HepG2 (cell line): Measurements from ENCODE around the gene ABAT. TPM values are rescaled to one million over a fixed set of nuclear protein-coding genes. Genes with fewer than 3 reads are reported as not detected.

Experiments used
- EEA1 ChIP-seq: sonication (generic); formaldehyde crosslinking; IDR thresholded peaks from 2 replicates; pipeline ENCODE4 v1.5.1; 2020; ENCODE audit warnings: mild to moderate bottlenecking, missing genetic modification reagents, borderline replicate concordance
- NFAT5 ChIP-seq: sonication (generic); formaldehyde crosslinking; IDR thresholded peaks from 2 replicates; pipeline ENCODE4 v1.4.0; 2020; ENCODE audit warnings: missing genetic modification reagents
- PTBP1 ChIP-seq: fragments of 200-400 bp; formaldehyde crosslinking; IDR thresholded peaks from 2 replicates; pipeline ENCODE4 v1.6.1; 2018; ENCODE audit warnings: low read length, low read depth; ENCODE audit not compliant: poor library complexity, severe bottlenecking
- SMARCE1 ChIP-seq: fragments of 450-650 bp; IDR thresholded peaks from 2 replicates; pipeline ENCODE4 v1.6.1; 2017; ENCODE audit warnings: borderline replicate concordance
- UBTF ChIP-seq: sonication (generic); formaldehyde crosslinking; IDR thresholded peaks from 2 replicates; pipeline ENCODE4 v1.4.0; 2020; ENCODE audit warnings: mild to moderate bottlenecking, missing genetic modification reagents
- ZC3H13 ChIP-seq: sonication (generic); formaldehyde crosslinking; IDR thresholded peaks from 2 replicates; pipeline ENCODE4 v1.8.1; 2023; ENCODE audit warnings: mild to moderate bottlenecking, missing genetic modification reagents, moderate library complexity
- ZGPAT ChIP-seq: IDR thresholded peaks from 2 replicates; pipeline ENCODE4 v1.6.1; 2016; ENCODE audit warnings: mild to moderate bottlenecking
- ZNF24 ChIP-seq: fragments of 450-650 bp; IDR thresholded peaks from 2 replicates; pipeline ENCODE4 v1.6.1; 2017; ENCODE audit warnings: antibody characterized with exemption, mild to moderate bottlenecking
- ZNF563 ChIP-seq: sonication (generic); formaldehyde crosslinking; IDR thresholded peaks from 2 replicates; pipeline ENCODE4 v1.8.0; 2022; ENCODE audit warnings: mild to moderate bottlenecking, moderate library complexity, missing genetic modification reagents
- ZNF598 ChIP-seq: sonication (generic); formaldehyde crosslinking; IDR thresholded peaks from 2 replicates; pipeline ENCODE4 v1.5.1; 2020; ENCODE audit warnings: mild to moderate bottlenecking, missing genetic modification reagents, borderline replicate concordance
- ZNF687 ChIP-seq: sonication (generic); formaldehyde crosslinking; IDR thresholded peaks from 2 replicates; pipeline ENCODE4 v1.5.1; 2020; ENCODE audit warnings: mild to moderate bottlenecking, missing genetic modification reagents, moderate library complexity
- ZNF790 ChIP-seq: sonication (generic); formaldehyde crosslinking; IDR thresholded peaks from 2 replicates; pipeline ENCODE4 v1.8.0; 2022; ENCODE audit warnings: missing genetic modification reagents, mild to moderate bottlenecking, borderline replicate concordance
- ZNF839 ChIP-seq: sonication (generic); formaldehyde crosslinking; IDR thresholded peaks from 2 replicates; pipeline ENCODE4 v1.4.0; 2020; ENCODE audit warnings: missing genetic modification reagents, mild to moderate bottlenecking, borderline replicate concordance
- polyA plus RNA-seq, 8 experiments: library from polyadenylated mRNA; depleted of rRNA in 3 of 8; stranded (reverse) in 7 of 8; unstranded in 1 of 8; fragments of >200 nt; fragmentation: Illumina TruSeq in 4 of 8; extraction: Trizol in 4 of 8; gene quantifications; 2 replicates each; pipeline versions ENCODE4 v1.2.1 to v1.2.3, GENCODE V29; 2011 to 2016; ENCODE audit warnings: low read depth in 4 of 8, missing spikeins in 1 of 8, mixed read lengths in 1 of 8; ENCODE audit not compliant: insufficient read depth in 1 of 8
- total RNA-seq, 5 experiments: library from RNA; depleted of rRNA; stranded (reverse); fragments of >200 nt; fragmentation: Illumina TruSeq; extraction: Trizol; gene quantifications; 2 replicates each; pipeline ENCODE4 v1.2.3, GENCODE V29; 2016; ENCODE audit warnings: low read depth in 1 of 5

ABAT gene
- total and polyA plus RNA-seq, 2 of the 13 experiments (the other 11 are each of a cell fraction or from before 2014, with no cell fraction given): 47.6 to 97.3 TPM

- TF ChIP-seq EEA1 (CRISPR knock-in tag) (no peak; the same call in 1 of the 2 replicates), NFAT5 (CRISPR knock-in tag) (no peak), SMARCE1 (no peak), ZNF598 (0 out of 2 replicates have a peak, but pooled peaks have one; percentile 25), ZNF24 (no peak), UBTF (no peak), ZNF563 (0 out of 2 replicates have a peak, but pooled peaks have one; percentile 16), ZGPAT (CRISPR knock-in tag) (no peak), ZNF687 (CRISPR knock-in tag) (0 out of 2 replicates have a peak, but pooled peaks have one; percentile 16), ZNF839 (peak; percentile 49; the same call in 1 of the 2 replicates), ZNF790 (CRISPR knock-in tag) (no peak), PTBP1 (no peak), ZC3H13 (CRISPR knock-in tag) (no peak)
Observed at GRCh38 chr16:8739989-8740704, 65.7 kb downstream of the ABAT start (continued).
